ENCODE results near the gene CENPK. TPM values are rescaled to one million over a fixed set of nuclear protein-coding genes. Genes with fewer than 3 reads are reported as not detected.

CENPK gene
- total RNA-seq, 1 experiment from 2014 or later: 46.0 TPM

DNA sequence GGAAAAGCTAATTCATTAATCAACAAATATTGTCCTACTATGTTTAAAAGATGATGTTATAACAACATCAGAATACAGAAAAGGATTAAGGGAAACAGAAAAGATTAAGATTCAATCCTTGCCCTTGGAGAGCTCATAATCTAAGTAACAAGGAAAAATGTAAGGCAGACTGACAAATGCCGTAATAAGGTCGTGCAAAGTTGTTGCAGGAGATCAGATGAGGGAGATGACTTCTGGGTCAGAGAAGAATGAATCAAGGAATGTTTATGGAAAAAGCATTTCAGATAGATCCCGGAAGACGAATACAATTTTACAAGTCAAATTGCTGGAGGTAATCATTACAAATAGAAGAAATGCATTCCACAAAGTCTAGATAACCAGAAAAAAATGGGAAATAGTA lies 87.6 kb downstream of the CENPK start:
- no peak overlapping the region for H3K4me2 ChIP-seq (ENCODE audit: insufficient read depth, insufficient read length, low read length)

More for the DNA sequence above, 87.6 kb downstream of the CENPK start:
- H4K8ac ChIP-seq (replicated peaks; ENCODE audit: insufficient read length, low read depth, low read length): no peak overlapping the region
- no peak overlapping the region for H3K9ac ChIP-seq (ENCODE audit: extremely low read depth, insufficient read length, low read length)
- H2AFZ ChIP-seq (ENCODE audit: low read length): no peak overlapping the region
- WGBS (ENCODE audit: extremely low coverage, insufficient read length, low lambda C conversion rate): no CpG with 5 or more reads among the region's 4 CpGs
- no peak overlapping the region for H3K27ac Mint-ChIP-seq
- no peaks in the 10 kb centered on the region for H4K20me1 ChIP-seq (ENCODE audit: control insufficient read depth, insufficient read depth, insufficient read length)
- no peaks in the 10 kb centered on the region for H3K79me1 ChIP-seq (ENCODE audit: insufficient read depth, low read depth, low read length, poor library complexity, severe bottlenecking)
- no peak overlapping the region for H3K4ac ChIP-seq (ENCODE audit: low read depth, low read length)
- H4K5ac ChIP-seq (ENCODE audit: insufficient read length, low read depth, low read length): no peak overlapping the region
- no peak overlapping the region for H3K56ac ChIP-seq (ENCODE audit: insufficient read length, low read depth, low read length)
- no peak overlapping the region for H2AK5ac ChIP-seq (ENCODE audit: insufficient read length, low read length)
- no peak for TF ChIP-seq CTCF (conservative IDR thresholded peaks at IDR 0.05)
- no peak overlapping the region for H2BK20ac ChIP-seq (ENCODE audit: low read depth, low read length, poor library complexity, severe bottlenecking)
- no peak overlapping the region for H3K4me3 Mint-ChIP-seq
- no peak overlapping the region for H3K23ac ChIP-seq (ENCODE audit: insufficient read length, low read depth, low read length)
- H2BK15ac ChIP-seq (ENCODE audit: low read depth, low read length): no peak overlapping the region
- H2BK120ac ChIP-seq (ENCODE audit: low read depth, low read length, poor library complexity, severe bottlenecking): no peak overlapping the region
- no peaks in the 10 kb centered on the region for H3K27me3 ChIP-seq (ENCODE audit: insufficient read depth, low read length)
- no peak overlapping the region for H3K27ac ChIP-seq (ENCODE audit: insufficient read length, low read depth, low read length)
- H3K18ac ChIP-seq (ENCODE audit: insufficient read length, low read depth, low read length): no peak overlapping the region
- DNase-seq: no peak
- H3K9me3 ChIP-seq (ENCODE audit: control insufficient read depth, low read depth, low read length): no peaks in the 10 kb centered on the region
- no peak overlapping the region for H4K91ac ChIP-seq (ENCODE audit: insufficient read length, low read depth, low read length)
- H3K9me3 Mint-ChIP-seq: no peaks in the 10 kb centered on the region
- no peak overlapping the region for H3K14ac ChIP-seq (ENCODE audit: insufficient read depth, low read length)
- no peaks in the 10 kb centered on the region for H3K36me3 Mint-ChIP-seq (ENCODE audit: insufficient read depth in 1 of 3, low read depth in 3 of 3)
- H3K79me2 ChIP-seq (ENCODE audit: insufficient read depth, low read length): no peaks in the 10 kb centered on the region
- no peak overlapping the region for H2BK12ac ChIP-seq (ENCODE audit: insufficient read length, low read depth, low read length)
- no peak overlapping the region for H3T11ph ChIP-seq (ENCODE audit: low read length)
- H3K4me1 ChIP-seq (ENCODE audit: insufficient read depth, low read length): no peaks in the 10 kb centered on the region; the same call in 1 of the 2 replicates
- no peak overlapping the region for H2BK5ac ChIP-seq (ENCODE audit: insufficient read length, low read length)
- H3K23me2 ChIP-seq (ENCODE audit: insufficient read length, low read depth, low read length, poor library complexity, severe bottlenecking): peaks cover 2% of the 10 kb centered on the region
- H3K4me1 Mint-ChIP-seq: no peaks in the 10 kb centered on the region
- no peaks in the 10 kb centered on the region for H3K27me3 Mint-ChIP-seq (ENCODE audit: low read depth)
